Breast epithelium (tissue), 3 donors: Measurements from ENCODE around the gene TNKS1BP1.

Experiments used
- POLR2A ChIP-seq: fragments of 450-650 bp; IDR thresholded peaks from one replicate; pipeline ENCODE4 v1.6.1; 2016; ENCODE audit warnings: antibody characterized with exemption, mild to moderate bottlenecking, moderate library complexity
- POLR2AphosphoS5 ChIP-seq, 3 donors: sonication (generic); formaldehyde crosslinking; IDR thresholded peaks; one replicate each; pipeline ENCODE4 v1.6.1; 2017; ENCODE audit warnings: antibody characterized with exemption in 3 of 3
- TF ChIP-seq, protein P1 (sequence below), 3 donors: fragments of 450-650 bp; IDR thresholded peaks; one replicate each; pipeline ENCODE4 v1.5.1; 2016 to 2017; ENCODE audit warnings: antibody characterized with exemption in 3 of 3, mild to moderate bottlenecking in 3 of 3, moderate library complexity in 3 of 3

GRCh38 chr11:57278721-57279095, 46.0 kb downstream of the TNKS1BP1 start:
- TF ChIP-seq, protein P1, sequence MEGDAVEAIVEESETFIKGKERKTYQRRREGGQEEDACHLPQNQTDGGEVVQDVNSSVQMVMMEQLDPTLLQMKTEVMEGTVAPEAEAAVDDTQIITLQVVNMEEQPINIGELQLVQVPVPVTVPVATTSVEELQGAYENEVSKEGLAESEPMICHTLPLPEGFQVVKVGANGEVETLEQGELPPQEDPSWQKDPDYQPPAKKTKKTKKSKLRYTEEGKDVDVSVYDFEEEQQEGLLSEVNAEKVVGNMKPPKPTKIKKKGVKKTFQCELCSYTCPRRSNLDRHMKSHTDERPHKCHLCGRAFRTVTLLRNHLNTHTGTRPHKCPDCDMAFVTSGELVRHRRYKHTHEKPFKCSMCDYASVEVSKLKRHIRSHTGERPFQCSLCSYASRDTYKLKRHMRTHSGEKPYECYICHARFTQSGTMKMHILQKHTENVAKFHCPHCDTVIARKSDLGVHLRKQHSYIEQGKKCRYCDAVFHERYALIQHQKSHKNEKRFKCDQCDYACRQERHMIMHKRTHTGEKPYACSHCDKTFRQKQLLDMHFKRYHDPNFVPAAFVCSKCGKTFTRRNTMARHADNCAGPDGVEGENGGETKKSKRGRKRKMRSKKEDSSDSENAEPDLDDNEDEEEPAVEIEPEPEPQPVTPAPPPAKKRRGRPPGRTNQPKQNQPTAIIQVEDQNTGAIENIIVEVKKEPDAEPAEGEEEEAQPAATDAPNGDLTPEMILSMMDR (IDR thresholded peaks at IDR 0.05), result no peak
- TF ChIP-seq POLR2A (no peak), POLR2AphosphoS5 (IDR thresholded peaks at IDR 0.05) (no peak)
